IPS DF 6.9 (cell line): ENCODE results near the gene OOSP1.

Experiments used
- DNase-seq: peaks from one replicate; pipeline ENCODE4 v3.0.0-alpha.2; 2013; ENCODE audit warnings: low read depth, low spot score
- H3K27ac ChIP-seq: one replicate; pipeline ENCODE4 v1.5.1; 2013; ENCODE audit warnings: low read length, control low read depth
- H3K27me3 ChIP-seq: 2 replicates; pipeline ENCODE4 v1.6.1; 2013; ENCODE audit warnings: mild to moderate bottlenecking, low read length; ENCODE audit not compliant: control insufficient read depth, insufficient read depth
- H3K36me3 ChIP-seq: 2 replicates; pipeline ENCODE4 v1.6.1; 2013; ENCODE audit warnings: low read length; ENCODE audit not compliant: control insufficient read depth, insufficient read depth
- H3K4me1 ChIP-seq: 2 replicates; pipeline ENCODE4 v1.6.1; 2013; ENCODE audit warnings: low read length; ENCODE audit not compliant: control insufficient read depth, insufficient read depth
- H3K4me3 ChIP-seq: 2 replicates; pipeline ENCODE4 v1.5.1; 2013; ENCODE audit warnings: mild to moderate bottlenecking, low read length
- H3K9me3 ChIP-seq: 2 replicates; pipeline ENCODE4 v1.6.1; 2013; ENCODE audit warnings: low read length, inconsistent platforms; ENCODE audit not compliant: control insufficient read depth, insufficient read depth
- WGBS: extraction: QIAGEN DNeasy Blood & Tissue Kit; methylation state at CpG from one replicate; pipeline ENCODE4 v1.1.7; 2013; ENCODE audit warnings: mixed read lengths, missing lambda C conversion rate; ENCODE audit not compliant: insufficient read length, insufficient coverage; 5-methylcytosine and 5-hydroxymethylcytosine counted together

The OOSP1 gene

DNA sequence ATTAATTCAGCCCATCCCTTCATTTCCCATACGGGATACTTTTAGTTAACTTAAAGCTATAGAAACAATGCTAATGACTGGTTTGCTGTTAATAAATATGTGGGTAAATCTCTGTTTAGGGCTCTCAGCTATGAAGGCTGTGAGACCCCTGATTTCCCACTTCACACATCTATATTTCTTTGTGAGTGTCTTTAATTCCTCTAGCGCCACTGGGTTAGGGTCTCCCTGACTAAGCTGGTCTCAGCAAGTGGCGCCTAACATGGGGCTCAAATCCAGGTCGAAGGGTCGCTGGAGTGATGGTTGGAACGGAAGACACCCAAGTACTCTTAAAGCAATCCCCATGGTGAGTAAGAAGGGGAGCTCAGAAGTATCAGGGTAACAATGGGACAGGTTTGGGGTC lies 14.4 kb upstream of the OOSP1 start:
- Histone ChIP-seq H3K27ac (no peak overlapping the region), H3K4me1 (no peaks in the 10 kb centered on the region), H3K4me3 (no peak overlapping the region), H3K36me3 (no peaks in the 10 kb centered on the region), H3K27me3 (no peaks in the 10 kb centered on the region), H3K9me3 (peaks cover 2% of the 10 kb centered on the region; the same call in 1 of the 2 replicates)
- DNase-seq = no peak
- no CpG with 5 or more reads among the region's 6 CpGs for WGBS

DNA sequence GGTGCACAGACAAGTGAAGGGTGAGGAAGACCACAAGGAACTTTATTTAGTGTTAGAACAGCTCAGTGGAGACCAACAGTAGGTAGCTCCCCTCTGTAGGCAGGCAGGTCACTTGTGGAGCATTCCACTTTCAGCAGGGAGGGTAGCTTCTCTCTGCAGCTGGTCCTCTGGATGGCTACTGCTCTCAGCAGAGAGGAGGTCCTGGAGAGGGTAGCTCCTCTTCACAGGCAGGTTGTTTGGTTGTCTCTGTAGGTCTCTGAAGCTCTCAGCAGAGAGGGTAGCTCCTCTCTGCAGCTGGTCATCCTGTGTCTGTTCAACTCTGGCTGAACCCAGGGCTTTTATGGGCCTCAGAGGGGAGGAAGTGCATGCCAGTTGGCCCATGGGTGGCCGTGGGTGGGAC lies 6.5 kb upstream of the OOSP1 start:
- no peaks in the 10 kb centered on the region for H3K36me3 ChIP-seq
- no peak overlapping the region for H3K4me3 ChIP-seq
- peaks cover 2% of the 10 kb centered on the region for H3K9me3 ChIP-seq
- WGBS = no CpG with 5 or more reads among the region's 1 CpG
- DNase-seq = no peak
- H3K27ac ChIP-seq = no peak overlapping the region
- no peaks in the 10 kb centered on the region for H3K4me1 ChIP-seq
- no peaks in the 10 kb centered on the region for H3K27me3 ChIP-seq

DNA sequence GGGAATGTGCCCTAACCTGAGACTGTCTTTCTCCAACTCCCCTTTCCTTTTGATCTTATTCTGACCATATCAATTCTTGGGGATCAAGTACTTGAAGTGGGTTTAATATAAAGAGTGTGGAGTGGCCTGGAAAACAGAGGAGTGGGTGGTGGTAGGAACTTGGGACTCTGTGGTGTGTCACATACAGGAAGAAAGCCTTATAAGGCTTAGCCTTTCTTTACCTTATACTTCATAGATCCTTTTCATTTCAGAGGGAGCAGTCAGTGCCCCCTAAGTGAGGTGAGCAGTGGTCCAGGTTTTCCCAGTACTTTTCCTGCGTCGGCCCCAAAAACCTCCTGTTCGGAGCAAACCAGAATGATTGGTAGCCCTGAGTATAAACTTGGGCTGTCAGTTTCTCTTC lies 486 bp downstream of the OOSP1 start:
- Histone ChIP-seq H3K36me3 (no peaks in the 10 kb centered on the region), H3K9me3 (no peaks in the 10 kb centered on the region), H3K27me3 (no peaks in the 10 kb centered on the region), H3K4me1 (no peaks in the 10 kb centered on the region), H3K4me3 (no peak overlapping the region), H3K27ac (no peak overlapping the region)
- no peak for DNase-seq
- no CpG with 5 or more reads among the region's 3 CpGs for WGBS

DNA sequence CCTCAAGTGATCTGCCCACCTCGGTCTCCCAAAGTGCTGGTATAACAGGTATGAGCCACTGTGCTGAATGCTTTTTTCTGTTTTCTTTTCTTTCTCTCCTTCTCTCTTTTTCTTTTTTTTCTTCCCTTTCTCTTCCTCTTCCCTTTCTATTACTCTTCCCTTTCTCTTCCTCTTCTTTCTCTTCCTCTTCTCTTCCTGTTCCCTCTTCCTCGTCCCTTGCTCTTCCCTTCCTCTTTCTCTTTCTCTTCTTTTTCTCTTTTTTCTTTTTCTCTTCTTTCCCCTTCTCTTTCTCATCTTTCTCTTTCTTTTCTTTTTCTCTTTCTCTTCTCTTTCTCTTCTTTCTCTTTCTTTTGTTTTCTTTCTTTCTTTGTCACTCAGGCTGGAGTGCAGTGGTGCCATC lies 1.2 kb downstream of the OOSP1 start:
- Histone ChIP-seq H3K27ac (no peak overlapping the region), H3K27me3 (no peaks in the 10 kb centered on the region), H3K9me3 (no peaks in the 10 kb centered on the region), H3K4me1 (no peaks in the 10 kb centered on the region), H3K36me3 (no peaks in the 10 kb centered on the region), H3K4me3 (no peak overlapping the region)
- no CpG with 5 or more reads among the region's 2 CpGs for WGBS
- no peak for DNase-seq

DNA sequence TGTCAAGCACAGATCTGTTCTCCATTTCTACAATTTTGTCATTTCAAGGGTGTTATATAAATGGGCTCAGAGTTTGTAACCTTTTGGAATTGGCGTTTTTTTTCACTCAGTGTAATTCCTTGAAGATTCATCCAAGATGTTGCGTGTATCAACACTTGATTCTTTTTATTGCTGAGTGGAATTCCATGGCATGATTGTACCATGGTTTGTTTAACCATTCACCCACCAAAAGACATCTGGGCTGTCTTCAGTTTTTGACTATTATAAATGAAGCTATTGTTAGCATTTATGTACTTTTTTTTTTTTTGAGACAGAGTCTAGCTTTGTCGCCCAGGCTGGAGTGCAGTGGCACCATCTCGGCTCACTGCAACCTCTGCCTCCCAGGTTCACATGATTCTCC lies 2.9 kb downstream of the OOSP1 start:
- H3K9me3 ChIP-seq = peaks cover 2% of the 10 kb centered on the region; the same call in 1 of the 2 replicates
- no peaks in the 10 kb centered on the region for H3K4me1 ChIP-seq
- no peak overlapping the region for H3K27ac ChIP-seq
- no peak for DNase-seq
- H3K4me3 ChIP-seq = no peak overlapping the region
- no CpG with 5 or more reads among the region's 4 CpGs for WGBS
- H3K27me3 ChIP-seq = no peaks in the 10 kb centered on the region
- no peaks in the 10 kb centered on the region for H3K36me3 ChIP-seq

DNA sequence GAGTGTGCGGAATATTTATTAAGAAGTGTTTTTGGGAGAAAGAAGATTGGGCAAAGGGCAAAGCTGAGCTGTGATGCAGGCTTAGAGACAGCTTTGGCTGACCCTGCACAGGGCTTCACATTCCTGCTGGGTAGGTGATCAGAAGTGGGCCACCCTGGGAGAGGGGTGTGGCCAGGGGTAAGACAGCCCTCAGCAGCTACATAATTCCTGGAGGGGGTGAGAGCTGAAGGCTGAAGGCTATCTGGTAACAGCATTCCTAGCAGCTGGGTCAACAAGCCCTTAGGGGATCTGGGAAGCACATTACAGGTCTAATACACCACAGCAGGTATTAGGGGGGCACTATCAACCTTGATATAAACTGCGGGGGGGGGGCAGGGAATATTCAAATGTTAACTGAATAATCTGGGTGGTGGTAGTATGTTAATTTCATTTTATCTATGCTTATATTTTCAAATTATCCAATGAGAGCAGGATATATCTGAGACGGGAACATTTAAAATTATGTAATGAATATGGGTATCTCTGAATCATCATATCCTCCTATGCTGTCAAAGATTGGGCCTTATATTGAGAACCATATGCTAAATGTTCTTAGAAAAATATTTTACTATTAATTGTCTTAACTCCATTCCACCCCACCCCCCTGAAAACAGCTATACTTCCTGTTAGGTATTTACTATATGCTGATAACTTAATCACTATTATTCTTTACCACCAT lies 5.9 kb downstream of the OOSP1 start:
- Histone ChIP-seq H3K9me3 (peaks cover 2% of the 10 kb centered on the region; the same call in 1 of the 2 replicates), H3K36me3 (no peaks in the 10 kb centered on the region), H3K27ac (no peak overlapping the region), H3K27me3 (no peaks in the 10 kb centered on the region), H3K4me3 (no peak overlapping the region), H3K4me1 (no peaks in the 10 kb centered on the region)
- no peak for DNase-seq
- WGBS = 100% methylated on average over 1 of the region's 3 CpGs

DNA sequence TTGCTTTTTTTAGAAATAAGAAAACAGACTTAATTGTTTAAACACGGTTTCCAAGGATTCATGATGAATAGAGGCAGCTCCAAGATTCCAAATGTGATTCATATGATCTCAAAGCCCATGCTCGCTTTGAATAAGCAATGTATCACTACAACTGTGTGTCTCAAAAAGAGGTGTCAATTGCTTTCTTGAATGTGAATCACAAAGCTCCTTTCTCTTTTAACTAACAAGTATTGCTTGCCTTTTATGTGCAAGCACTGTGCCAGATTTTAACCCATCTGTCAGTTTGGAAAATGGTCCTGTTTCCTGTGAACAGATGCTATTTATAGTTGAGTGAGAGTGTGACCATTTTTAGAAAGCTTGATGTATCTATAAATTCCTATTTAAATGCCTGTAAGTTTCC lies 6.5 kb downstream of the OOSP1 start:
- Histone ChIP-seq H3K4me3 (no peak overlapping the region), H3K27me3 (no peaks in the 10 kb centered on the region), H3K36me3 (no peaks in the 10 kb centered on the region), H3K9me3 (peaks cover 2% of the 10 kb centered on the region; the same call in 1 of the 2 replicates), H3K27ac (no peak overlapping the region), H3K4me1 (no peaks in the 10 kb centered on the region)
- no CpG with 5 or more reads among the region's 2 CpGs for WGBS
- no peak for DNase-seq

DNA sequence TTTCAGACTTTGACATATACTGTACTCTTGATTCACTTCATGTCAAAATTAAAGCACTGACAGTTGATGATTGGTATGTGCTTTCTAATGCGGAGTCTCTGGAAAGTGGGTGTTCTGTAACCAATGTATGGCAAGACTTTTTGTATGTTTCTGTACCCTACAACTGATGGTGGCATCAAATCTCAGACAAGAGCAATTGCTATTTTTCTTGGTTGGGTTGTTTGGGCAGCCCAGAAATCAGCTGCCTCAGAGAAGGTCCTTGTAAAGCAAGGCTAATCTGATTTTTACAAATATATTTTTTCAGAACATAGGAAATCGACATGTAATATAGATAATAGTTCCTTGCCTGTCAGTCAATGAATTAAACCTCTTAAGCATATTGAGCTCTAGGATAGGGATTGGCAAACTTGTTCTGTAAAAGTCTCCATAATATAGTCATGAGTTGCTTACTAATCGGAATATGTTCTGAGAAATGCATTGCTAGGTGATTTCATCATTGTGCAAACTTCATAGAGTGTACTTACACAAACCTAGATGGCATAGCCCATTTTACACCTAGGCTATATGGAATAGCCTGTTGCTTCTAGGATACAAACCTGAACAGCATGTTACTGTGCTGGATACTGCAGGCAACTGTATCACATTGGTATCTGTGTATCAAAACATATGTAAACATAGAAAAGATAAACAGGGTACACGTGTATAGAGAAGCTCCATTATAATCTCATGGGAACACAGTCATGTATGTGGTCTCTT lies 15.4 kb downstream of the OOSP1 start:
- Histone ChIP-seq H3K4me3 (no peak overlapping the region), H3K36me3 (no peaks in the 10 kb centered on the region), H3K9me3 (no peaks in the 10 kb centered on the region), H3K27ac (no peak overlapping the region), H3K27me3 (no peaks in the 10 kb centered on the region), H3K4me1 (no peaks in the 10 kb centered on the region)
- WGBS = no CpG with 5 or more reads among the region's 4 CpGs
- no peak for DNase-seq

DNA sequence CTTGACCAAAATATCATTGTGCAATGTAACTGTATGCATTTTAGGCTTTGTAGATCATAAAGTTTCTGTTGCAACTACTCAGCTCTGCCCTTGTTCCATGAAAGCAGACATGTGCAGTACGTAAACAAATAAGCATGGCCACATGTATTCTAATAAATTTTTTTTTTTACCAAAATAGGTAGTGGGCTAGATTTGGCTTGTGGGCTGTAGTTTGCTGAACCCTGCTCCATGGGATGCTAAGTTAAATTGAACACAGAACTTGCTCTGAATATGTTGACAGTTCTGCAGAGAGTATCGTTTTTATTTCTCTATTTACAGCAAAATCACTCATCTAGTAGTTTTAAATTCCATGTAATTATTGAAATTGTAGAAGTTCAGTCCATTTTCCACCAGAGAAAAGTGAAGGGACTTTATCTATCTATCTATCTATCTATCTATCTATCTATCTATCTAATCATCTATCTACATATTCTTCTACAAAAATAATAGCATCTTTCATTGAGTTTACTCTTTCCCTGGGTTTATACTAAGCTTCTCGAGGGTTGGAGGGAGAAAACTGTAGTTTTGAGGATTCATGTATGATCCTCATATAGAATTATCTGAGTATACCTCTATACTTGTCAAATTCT lies 16.1 kb downstream of the OOSP1 start:
- no peaks in the 10 kb centered on the region for H3K4me1 ChIP-seq
- H3K27me3 ChIP-seq = no peaks in the 10 kb centered on the region
- no peak for DNase-seq
- no peaks in the 10 kb centered on the region for H3K36me3 ChIP-seq
- no peak overlapping the region for H3K27ac ChIP-seq
- H3K9me3 ChIP-seq = no peaks in the 10 kb centered on the region
- no CpG with 5 or more reads among the region's 3 CpGs for WGBS
- no peak overlapping the region for H3K4me3 ChIP-seq

DNA sequence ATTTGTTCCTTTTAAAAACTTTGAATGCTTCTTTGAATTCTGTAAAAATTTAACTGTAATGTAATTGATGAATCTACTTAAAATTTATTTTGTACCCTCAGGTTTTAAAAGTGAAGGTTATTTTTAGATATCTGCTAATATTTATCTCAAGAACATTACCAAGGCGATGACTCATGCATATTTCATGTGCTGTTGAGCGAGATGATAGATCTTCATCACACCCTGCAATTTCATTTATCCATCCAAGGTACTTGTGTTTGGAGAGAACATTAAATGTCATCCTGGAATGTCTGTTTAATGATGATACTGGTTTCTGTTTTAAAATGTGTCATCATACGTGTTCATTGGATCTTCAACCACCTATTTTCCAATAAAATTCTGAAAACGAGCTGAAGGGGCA lies 18.9 kb downstream of the OOSP1 start:
- no peak overlapping the region for H3K27ac ChIP-seq
- no peaks in the 10 kb centered on the region for H3K4me1 ChIP-seq
- no peaks in the 10 kb centered on the region for H3K27me3 ChIP-seq
- no CpG with 5 or more reads among the region's 4 CpGs for WGBS
- H3K9me3 ChIP-seq = no peaks in the 10 kb centered on the region
- no peak for DNase-seq
- no peak overlapping the region for H3K4me3 ChIP-seq
- no peaks in the 10 kb centered on the region for H3K36me3 ChIP-seq
